ENCODE results near the gene SCAMP5.

GRCh38 chr15:75058127-75058905, 63.0 kb downstream of the SCAMP5 start:
- TF ChIP-seq CTCF (IDR thresholded peaks at IDR 0.05) = no peak
- no peak for TF ChIP-seq POLR2A (IDR thresholded peaks at IDR 0.05)

Data from Peyer's patch (tissue), 4 donors.